Left hindlimb (tissue), 1 donor: ENCODE results near the gene DCUN1D3.
"Not testable (repeated sequence)": the region's sequence is repeated elsewhere in the genome, so short reads cannot be mapped to it uniquely, and the experiment has no call there.

Source experiments
- DNase-seq: peaks from one replicate; pipeline ENCODE4 v3.0.0-alpha.2; 2018

Gene DCUN1D3

GRCh38 chr16:20887207-20887606, 13.0 kb downstream of the DCUN1D3 start:
- no peak for DNase-seq

GRCh38 chr16:20886320-20886719, 13.8 kb downstream of the DCUN1D3 start:
- no peak for DNase-seq

- no peak for DNase-seq
Observed at GRCh38 chr16:20884240-20884556, 16.0 kb downstream of the DCUN1D3 start.

GRCh38 chr16:20883554-20884239, 16.5 kb downstream of the DCUN1D3 start:
- no peak for DNase-seq

GRCh38 chr16:20881503-20881878, 18.7 kb downstream of the DCUN1D3 start:
- no peak for DNase-seq

- no peak for DNase-seq
Observed at GRCh38 chr16:20880867-20881502, 19.2 kb downstream of the DCUN1D3 start.

GRCh38 chr16:20879175-20880040, 20.8 kb downstream of the DCUN1D3 start:
- DNase-seq: no peak

- no peak for DNase-seq
Observed at GRCh38 chr16:20878682-20879147, 21.4 kb downstream of the DCUN1D3 start.

- no peak for DNase-seq
Observed at GRCh38 chr16:20875355-20875650, 24.9 kb downstream of the DCUN1D3 start.

- DNase-seq: no peak
Observed at GRCh38 chr16:20874088-20874581, 26.0 kb downstream of the DCUN1D3 start.

- no peak for DNase-seq
Observed at GRCh38 chr16:20873331-20873730, 26.8 kb downstream of the DCUN1D3 start.

- DNase-seq: no peak
Observed at GRCh38 chr16:20871941-20872815, 28.0 kb downstream of the DCUN1D3 start.

GRCh38 chr16:20871258-20871657, 28.9 kb downstream of the DCUN1D3 start:
- DNase-seq: no peak

- DNase-seq: no peak
Observed at GRCh38 chr16:20870122-20870820, 29.9 kb downstream of the DCUN1D3 start.

- peak; percentile 80 for DNase-seq
Observed at GRCh38 chr16:20868890-20869289, 31.3 kb downstream of the DCUN1D3 start.

GRCh38 chr16:20867585-20867984, 32.6 kb downstream of the DCUN1D3 start:
- DNase-seq: no peak

- no peak for DNase-seq
Observed at GRCh38 chr16:20866801-20867200, 33.4 kb downstream of the DCUN1D3 start.

- no peak for DNase-seq
Observed at GRCh38 chr16:20866145-20866772, 33.9 kb downstream of the DCUN1D3 start.

GRCh38 chr16:20865420-20866131, 34.6 kb downstream of the DCUN1D3 start:
- DNase-seq: no peak

- not testable (repeated sequence) for DNase-seq
Observed at GRCh38 chr16:20864376-20864775, 35.8 kb downstream of the DCUN1D3 start.
